Small intestine (tissue), 7 donors: ENCODE results near the gene CKLF. TPM values are rescaled to one million over a fixed set of nuclear protein-coding genes. Genes with fewer than 3 reads are reported as not detected.

Experiments used
- DNase-seq, 2 donors: peaks; one replicate each; pipeline versions ENCODE4 v3.0.0 to v3.0.0-alpha.2; 2013
- FAIRE-seq: peaks from 2 replicates; lab custom pipeline; 2012; peaks lifted over from hg19 to GRCh38; lab: Jason Lieb, UNC
- H3K27ac ChIP-seq, 3 donors: one replicate each; pipeline ENCODE4 v1.5.1; 2013; ENCODE audit warnings: low read length in 2 of 3, mild to moderate bottlenecking in 2 of 3, control low read depth in 1 of 3, inconsistent platforms in 1 of 3, low read depth in 1 of 3, moderate library complexity in 1 of 3
- H3K27me3 ChIP-seq, 3 donors: one replicate each; pipeline ENCODE4 v1.6.1; 2013; ENCODE audit warnings: low read length in 3 of 3, inconsistent platforms in 1 of 3; ENCODE audit not compliant: control insufficient read depth in 3 of 3, insufficient read depth in 3 of 3
- H3K36me3 ChIP-seq, 3 donors: one replicate each; pipeline ENCODE4 v1.6.1; 2013; ENCODE audit warnings: low read length in 3 of 3, inconsistent platforms in 1 of 3, low read depth in 1 of 3, mild to moderate bottlenecking in 1 of 3, moderate library complexity in 1 of 3; ENCODE audit not compliant: control insufficient read depth in 3 of 3, insufficient read depth in 2 of 3
- H3K4me1 ChIP-seq, 3 donors: one replicate each; pipeline ENCODE4 v1.6.1; 2013; ENCODE audit warnings: low read length in 2 of 3, inconsistent platforms in 1 of 3, low read depth in 1 of 3, mild to moderate bottlenecking in 1 of 3, moderate library complexity in 1 of 3; ENCODE audit not compliant: control insufficient read depth in 3 of 3, insufficient read depth in 2 of 3
- H3K4me3 ChIP-seq, 3 donors: one replicate each; pipeline ENCODE4 v1.5.1; 2013; ENCODE audit warnings: low read length in 3 of 3, control low read depth in 1 of 3, inconsistent platforms in 1 of 3, low read depth in 1 of 3, mild to moderate bottlenecking in 1 of 3, moderate library complexity in 1 of 3
- H3K9me3 ChIP-seq, 2 donors: one replicate each; pipeline ENCODE4 v1.6.1; 2013; ENCODE audit warnings: low read depth in 1 of 2, low read length in 1 of 2; ENCODE audit not compliant: control insufficient read depth in 2 of 2, insufficient read depth in 1 of 2
- WGBS, 3 donors: extraction: QIAGEN DNeasy Blood & Tissue Kit; methylation state at CpG; one replicate each; pipeline ENCODE4 v1.1.7; 2013; 5-methylcytosine and 5-hydroxymethylcytosine counted together
- polyA plus RNA-seq, 4 donors: library from polyadenylated mRNA; stranded (reverse) in 3 of 4; unstranded in 1 of 4; fragments of 200-250 nt in 3 of 4; fragments of 120-200 nt in 1 of 4; gene quantifications; one replicate each; pipeline versions ENCODE4 v1.2.1 to v1.2.3, GENCODE V29; 2013
- donor health status: healthy with polysubstance abuse.
- donor health status: control.
- donor health status: control.
- donor health status: Bipolar disorder and iron deficiency.
- donor health status: healthy.

The CKLF gene
- polyA plus RNA-seq, 4 donors, result 24.7 to 55.1 (median 35.4) TPM

- Histone ChIP-seq H3K27ac (no peak overlapping the region), H3K4me1 (peaks cover 0 to 11% (median 3%) of the 10 kb centered on the region in 3 donors), H3K36me3 (peaks cover 2 to 41% (median 3%) of the 10 kb centered on the region in 3 donors), H3K27me3 (no peaks in the 10 kb centered on the region), H3K9me3 (peaks cover 0 to 3% of the 10 kb centered on the region in 2 donors), H3K4me3 (no peak overlapping the region)
- 85 to 92% (median 92%) methylated on average over 6 of the region's 6 CpGs for WGBS, 3 donors
- DNase-seq (no peak), FAIRE-seq (no peak)
Measured at GRCh38 chr16:66543541-66543940, 8.8 kb upstream of the CKLF start.

GRCh38 chr16:66544016-66544757 lies 8.2 kb upstream of the CKLF start:
- WGBS, 3 donors, result 74 to 86% (median 83%) methylated on average over 7 of the region's 7 CpGs
- no peaks in the 10 kb centered on the region for H3K9me3 ChIP-seq
- H3K27me3 ChIP-seq, result no peaks in the 10 kb centered on the region
- H3K27ac ChIP-seq, result no peak overlapping the region
- FAIRE-seq (no peak), DNase-seq (no peak)
- peaks cover 0 to 8% (median 2%) of the 10 kb centered on the region in 3 donors for H3K4me1 ChIP-seq
- peaks cover 2 to 38% (median 3%) of the 10 kb centered on the region in 3 donors for H3K36me3 ChIP-seq
- no peak overlapping the region for H3K4me3 ChIP-seq

- FAIRE-seq (no peak), DNase-seq (no peak)
- Histone ChIP-seq H3K4me1 (peaks cover 2 to 15% (median 11%) of the 10 kb centered on the region in 3 donors), H3K4me3 (no peak overlapping the region), H3K36me3 (peaks cover 1 to 27% (median 2%) of the 10 kb centered on the region in 3 donors), H3K27me3 (no peaks in the 10 kb centered on the region), H3K27ac (no peak overlapping the region), H3K9me3 (no peaks in the 10 kb centered on the region)
- WGBS, 3 donors, result 94 to 97% (median 97%) methylated on average over 5 of the region's 5 CpGs
Measured at GRCh38 chr16:66547101-66547989, 5.0 kb upstream of the CKLF start.

- Histone ChIP-seq H3K27ac (peak overlapping the region in 1 of 3 donors; percentile 66), H3K27me3 (no peaks in the 10 kb centered on the region), H3K4me3 (no peak overlapping the region), H3K4me1 (peaks cover 2 to 19% (median 14%) of the 10 kb centered on the region in 3 donors), H3K9me3 (no peaks in the 10 kb centered on the region), H3K36me3 (peaks cover 0 to 25% (median 2%) of the 10 kb centered on the region in 3 donors)
- DNase-seq, result no peak
- WGBS, 3 donors, result 92 to 98% (median 95%) methylated on average over 4 of the region's 4 CpGs
- no peak for FAIRE-seq
Measured at GRCh38 chr16:66548068-66548467, 4.3 kb upstream of the CKLF start.

- Histone ChIP-seq H3K9me3 (no peaks in the 10 kb centered on the region), H3K27ac (peak overlapping the region; percentile 92 to 99 (median 93)), H3K27me3 (no peaks in the 10 kb centered on the region), H3K4me1 (peaks cover 2 to 22% (median 18%) of the 10 kb centered on the region in 3 donors), H3K36me3 (peaks cover 0 to 19% (median 2%) of the 10 kb centered on the region in 3 donors), H3K4me3 (peak overlapping the region in 2 of 3 donors; percentile 75 to 85)
- DNase-seq, result no peak
- 56 to 78% (median 63%) methylated on average over 9 of the region's 9 CpGs for WGBS, 3 donors
- no peak for FAIRE-seq
Measured at GRCh38 chr16:66548868-66549267, 3.5 kb upstream of the CKLF start.

GRCh38 chr16:66549284-66550131 lies 2.9 kb upstream of the CKLF start, which contains the start of gene TK2:
Gene TK2 (minus strand): TSS chr16:66550122. CDS start chr16:66550061, 61 bp downstream.
- Histone ChIP-seq H3K36me3 (peaks cover 0 to 14% (median 0%) of the 10 kb centered on the region in 3 donors), H3K4me3 (peak within 1 kb of the TSS; percentile 75 to 85 (median 83)), H3K27me3 (no peaks in the 10 kb centered on the region), H3K27ac (peak within 1 kb of the TSS; percentile 92 to 99 (median 93)), H3K4me1 (peaks cover 2 to 22% (median 18%) of the 10 kb centered on the region in 3 donors), H3K9me3 (no peaks in the 10 kb centered on the region)
- no peak for FAIRE-seq
- WGBS, 3 donors, result 5 to 9% (median 5%) methylated on average over 50 to 80 of the region's 80 CpGs
- peak in 1 of 2 donors; percentile 87 for DNase-seq

- Histone ChIP-seq H3K27me3 (no peaks in the 10 kb centered on the region), H3K4me1 (peaks cover 4 to 22% (median 22%) of the 10 kb centered on the region in 3 donors), H3K4me3 (no peak overlapping the region), H3K36me3 (peaks cover 0 to 9% (median 0%) of the 10 kb centered on the region in 3 donors), H3K27ac (peak overlapping the region in 2 of 3 donors; percentile 27 to 98), H3K9me3 (no peaks in the 10 kb centered on the region)
- 34 to 52% (median 39%) methylated on average over 6 of the region's 6 CpGs for WGBS, 3 donors
- peak; percentile 43 to 52 for DNase-seq
- FAIRE-seq, result no peak
Measured at GRCh38 chr16:66551348-66551759, 1.0 kb upstream of the CKLF start.
